Measurements from ENCODE around the gene NPTN.

NPTN gene

GRCh38 chr15:73572296-73572695 is 60.9 kb downstream of the NPTN start:
- no peak for DNase-seq
- Histone ChIP-seq H3K27ac (no peak overlapping the region), H3K27me3 (replicated peaks) (no peaks in the 10 kb centered on the region), H3K36me3 (replicated peaks) (peaks cover 37% of the 10 kb centered on the region), H3K4me3 (ENCODE audit: low read depth, low read length) (no peak overlapping the region)
- in situ Hi-C loops (cut with HindIII; ENCODE audit: low pct_ligation_motif_present, low sequenced_read_pairs) = no loop called here
- TF ChIP-seq CTCF (IDR thresholded peaks at IDR 0.05; ENCODE audit: low read depth, low read length, missing control alignments) = no peak

GRCh38 chr15:73571346-73571745 is 61.8 kb downstream of the NPTN start:
- no peak for TF ChIP-seq CTCF (IDR thresholded peaks at IDR 0.05; ENCODE audit: low read depth, low read length, missing control alignments)
- H3K36me3 ChIP-seq (replicated peaks) = peaks cover 37% of the 10 kb centered on the region
- H3K27ac ChIP-seq = no peak overlapping the region
- no peaks in the 10 kb centered on the region for H3K27me3 ChIP-seq (replicated peaks)
- no peak for DNase-seq
- H3K4me3 ChIP-seq (ENCODE audit: low read depth, low read length) = no peak overlapping the region
- in situ Hi-C loops (cut with HindIII; ENCODE audit: low pct_ligation_motif_present, low sequenced_read_pairs) = no loop called here

GRCh38 chr15:73570355-73571032 is 62.7 kb downstream of the NPTN start:
- Histone ChIP-seq H3K27me3 (replicated peaks) (no peaks in the 10 kb centered on the region), H3K4me3 (ENCODE audit: low read depth, low read length) (no peak overlapping the region), H3K27ac (no peak overlapping the region), H3K36me3 (replicated peaks) (peaks cover 37% of the 10 kb centered on the region)
- DNase-seq = no peak
- in situ Hi-C loops (cut with HindIII; ENCODE audit: low pct_ligation_motif_present, low sequenced_read_pairs) = no loop called here
- no peak for TF ChIP-seq CTCF (IDR thresholded peaks at IDR 0.05; ENCODE audit: low read depth, low read length, missing control alignments)

GRCh38 chr15:73569361-73569760 is 63.8 kb downstream of the NPTN start:
- H3K36me3 ChIP-seq (replicated peaks) = peaks cover 32% of the 10 kb centered on the region
- DNase-seq = no peak
- no peak overlapping the region for H3K27ac ChIP-seq
- in situ Hi-C loops (cut with HindIII; ENCODE audit: low pct_ligation_motif_present, low sequenced_read_pairs) = no loop called here
- no peaks in the 10 kb centered on the region for H3K27me3 ChIP-seq (replicated peaks)
- H3K4me3 ChIP-seq (ENCODE audit: low read depth, low read length) = no peak overlapping the region
- no peak for TF ChIP-seq CTCF (IDR thresholded peaks at IDR 0.05; ENCODE audit: low read depth, low read length, missing control alignments)

- in situ Hi-C loops (cut with HindIII; ENCODE audit: low pct_ligation_motif_present, low sequenced_read_pairs) = no loop called here
- TF ChIP-seq CTCF (IDR thresholded peaks at IDR 0.05; ENCODE audit: low read depth, low read length, missing control alignments) = no peak
- peaks cover 32% of the 10 kb centered on the region for H3K36me3 ChIP-seq (replicated peaks)
- no peaks in the 10 kb centered on the region for H3K27me3 ChIP-seq (replicated peaks)
- no peak overlapping the region for H3K27ac ChIP-seq
- no peak overlapping the region for H3K4me3 ChIP-seq (ENCODE audit: low read depth, low read length)
- DNase-seq = no peak
These were observed 64.5 kb downstream of the NPTN start for GRCh38 chr15:73568564-73569280.

Measured in brain microvascular endothelial cell (primary cell).